GM12892 (cell line): ENCODE measurements around the gene NTSR1.

Experiments
- DNase-seq: peaks from one replicate; pipeline ENCODE4 v3.0.0; 2011; ENCODE audit not compliant: insufficient read length
- FAIRE-seq: peaks from 2 replicates; lab custom pipeline; 2011; peaks lifted over from hg19 to GRCh38; lab: Jason Lieb, UNC
- POLR2A ChIP-seq: IDR thresholded peaks from 2 replicates; pipeline ENCODE4 v1.6.1; 2011; ENCODE audit warnings: low read depth, low read length, control low read depth
- POLR2AphosphoS5 ChIP-seq: IDR thresholded peaks from 2 replicates; pipeline ENCODE4 v1.6.1; 2011; ENCODE audit warnings: low read depth, low read length, control low read depth
- TAF1 ChIP-seq: IDR thresholded peaks from 2 replicates; pipeline ENCODE4 v1.6.1; 2011; ENCODE audit warnings: low read depth, mild to moderate bottlenecking, control low read depth, low read length, borderline replicate concordance

The NTSR1 gene

DNA sequence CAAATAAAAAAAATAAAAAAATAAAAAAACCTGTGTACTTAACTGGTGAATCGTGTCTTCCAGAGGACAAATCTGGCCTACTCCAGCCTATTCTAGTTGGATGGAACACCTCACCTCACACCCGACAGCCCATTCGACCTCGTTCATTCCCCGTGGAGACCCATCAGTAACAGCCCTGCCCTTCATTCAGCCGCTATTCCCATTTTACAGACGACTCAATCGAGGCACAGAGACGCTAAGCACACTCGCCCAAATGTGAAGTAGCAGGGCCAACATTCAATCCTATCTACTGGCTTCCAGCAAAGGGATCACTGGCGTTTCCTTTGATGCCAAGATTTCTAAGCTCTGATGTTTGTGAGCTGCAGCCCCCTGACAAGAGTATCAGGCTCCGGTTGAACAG is 1.8 kb upstream of the NTSR1 start:
- FAIRE-seq, result no peak

DNA sequence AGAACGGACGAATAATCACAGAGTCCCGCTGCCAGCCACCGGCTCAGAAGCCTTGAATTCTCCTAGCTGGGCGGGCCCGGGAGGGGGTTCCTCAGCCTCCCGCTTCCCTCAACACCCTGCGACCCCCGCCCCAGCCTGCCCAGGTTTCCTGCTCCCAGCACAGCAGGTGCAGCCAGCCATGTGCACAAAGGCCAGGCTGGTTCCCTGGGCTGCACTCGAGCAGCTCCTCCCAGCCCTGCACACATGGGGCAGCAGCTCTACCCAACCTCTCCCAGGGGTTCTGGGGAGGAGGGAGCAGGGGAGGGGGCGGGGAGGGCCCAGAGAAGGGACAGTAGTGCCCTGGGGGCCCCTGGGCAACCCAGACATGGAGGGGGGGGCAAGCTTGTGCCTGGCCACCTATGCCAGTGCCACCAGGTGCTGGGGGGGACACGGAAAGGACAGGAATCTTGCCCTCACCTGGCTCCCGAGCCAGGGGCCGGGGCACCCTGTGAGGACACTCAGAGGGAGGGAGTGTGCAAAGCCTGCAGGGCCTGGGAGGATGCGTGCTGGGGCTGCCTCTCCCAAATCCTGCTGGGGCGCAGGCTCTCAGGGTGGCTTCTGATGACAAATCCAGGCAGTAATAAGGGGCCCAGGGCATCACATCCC is 1.2 kb upstream of the NTSR1 start:
- TF ChIP-seq TAF1, result no peak
- no peak for DNase-seq
- no peak for FAIRE-seq

More for the DNA sequence above, 1.8 kb upstream of the NTSR1 start:
- TF ChIP-seq POLR2AphosphoS5, result no peak
- no peak for TF ChIP-seq TAF1
- no peak for TF ChIP-seq POLR2A
- no peak for DNase-seq

DNA sequence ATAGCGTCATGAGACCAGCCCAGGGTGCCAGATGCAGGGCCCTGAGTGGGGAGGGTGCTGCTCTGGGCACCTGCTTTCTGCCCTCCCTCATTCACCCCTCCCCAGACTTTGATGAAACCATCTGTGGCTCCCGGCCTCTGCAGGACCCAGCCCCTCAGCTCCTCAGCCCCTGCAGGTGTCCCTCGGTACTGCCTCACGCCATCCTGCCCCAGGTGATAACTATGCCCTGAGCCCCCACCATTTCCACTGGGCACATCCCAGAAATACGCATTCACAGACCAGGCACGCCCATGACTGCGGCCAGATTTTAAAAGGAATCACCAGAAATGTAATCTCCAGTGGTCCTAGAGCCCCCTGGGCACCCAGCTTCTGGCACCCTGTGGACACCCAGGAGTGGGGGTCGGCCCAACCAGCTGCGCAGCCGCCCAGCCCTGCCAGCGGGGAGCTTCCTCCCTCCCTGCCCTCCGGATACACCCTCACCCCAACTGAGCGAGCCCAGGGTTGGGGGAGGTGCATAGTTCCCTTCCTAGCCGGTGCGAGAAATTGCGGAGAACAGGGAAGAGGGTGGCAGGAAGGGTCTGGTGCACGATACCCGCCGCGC is 615 bp upstream of the NTSR1 start:
- FAIRE-seq (no peak), DNase-seq (peak; percentile 57)
- TF ChIP-seq POLR2AphosphoS5, result no peak
- no peak for TF ChIP-seq TAF1
- TF ChIP-seq POLR2A, result no peak

DNA sequence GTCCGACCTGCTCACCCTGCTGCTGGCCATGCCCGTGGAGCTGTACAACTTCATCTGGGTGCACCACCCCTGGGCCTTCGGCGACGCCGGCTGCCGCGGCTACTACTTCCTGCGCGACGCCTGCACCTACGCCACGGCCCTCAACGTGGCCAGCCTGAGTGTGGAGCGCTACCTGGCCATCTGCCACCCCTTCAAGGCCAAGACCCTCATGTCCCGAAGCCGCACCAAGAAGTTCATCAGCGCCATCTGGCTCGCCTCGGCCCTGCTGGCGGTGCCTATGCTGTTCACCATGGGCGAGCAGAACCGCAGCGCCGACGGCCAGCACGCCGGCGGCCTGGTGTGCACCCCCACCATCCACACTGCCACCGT is 885 bp downstream of the NTSR1 start:
- DNase-seq (no peak), FAIRE-seq (no peak)
- TF ChIP-seq POLR2AphosphoS5, result no peak

DNA sequence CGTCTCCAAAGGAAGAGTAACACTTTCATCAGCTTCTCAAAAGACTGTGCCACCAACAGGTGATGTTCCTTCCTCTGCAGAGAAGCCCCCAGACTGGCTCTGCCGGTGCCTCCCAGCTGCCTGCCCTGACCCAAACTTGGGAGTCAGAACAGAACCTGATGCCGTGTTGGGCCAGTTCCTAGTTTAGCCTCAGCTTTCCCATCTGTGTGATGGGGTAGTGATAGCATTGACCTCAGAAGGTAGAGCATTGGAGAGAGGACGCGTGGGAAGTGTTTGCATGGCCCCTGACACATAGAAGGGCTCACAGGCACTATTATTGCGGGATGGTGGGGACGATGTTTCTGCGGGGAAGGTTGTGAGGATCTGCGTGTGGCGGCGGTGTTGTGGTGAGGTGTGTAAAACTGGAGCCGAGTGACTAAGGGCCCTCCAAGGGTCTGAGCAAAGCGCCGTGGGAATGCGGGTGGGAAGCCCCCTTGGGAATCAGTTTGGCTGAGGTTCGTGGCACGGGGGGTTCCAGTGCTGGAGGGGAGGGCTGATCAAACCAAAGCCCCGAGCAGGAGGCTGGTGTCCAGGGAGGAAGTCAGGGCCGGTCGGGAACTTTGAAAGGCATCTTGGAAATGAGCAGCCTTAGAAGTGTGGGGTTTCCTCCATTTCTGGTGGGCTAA is 1.7 kb downstream of the NTSR1 start:
- TF ChIP-seq TAF1 (no peak), POLR2A (no peak), POLR2AphosphoS5 (no peak)
- no peak for FAIRE-seq
- no peak for DNase-seq

DNA sequence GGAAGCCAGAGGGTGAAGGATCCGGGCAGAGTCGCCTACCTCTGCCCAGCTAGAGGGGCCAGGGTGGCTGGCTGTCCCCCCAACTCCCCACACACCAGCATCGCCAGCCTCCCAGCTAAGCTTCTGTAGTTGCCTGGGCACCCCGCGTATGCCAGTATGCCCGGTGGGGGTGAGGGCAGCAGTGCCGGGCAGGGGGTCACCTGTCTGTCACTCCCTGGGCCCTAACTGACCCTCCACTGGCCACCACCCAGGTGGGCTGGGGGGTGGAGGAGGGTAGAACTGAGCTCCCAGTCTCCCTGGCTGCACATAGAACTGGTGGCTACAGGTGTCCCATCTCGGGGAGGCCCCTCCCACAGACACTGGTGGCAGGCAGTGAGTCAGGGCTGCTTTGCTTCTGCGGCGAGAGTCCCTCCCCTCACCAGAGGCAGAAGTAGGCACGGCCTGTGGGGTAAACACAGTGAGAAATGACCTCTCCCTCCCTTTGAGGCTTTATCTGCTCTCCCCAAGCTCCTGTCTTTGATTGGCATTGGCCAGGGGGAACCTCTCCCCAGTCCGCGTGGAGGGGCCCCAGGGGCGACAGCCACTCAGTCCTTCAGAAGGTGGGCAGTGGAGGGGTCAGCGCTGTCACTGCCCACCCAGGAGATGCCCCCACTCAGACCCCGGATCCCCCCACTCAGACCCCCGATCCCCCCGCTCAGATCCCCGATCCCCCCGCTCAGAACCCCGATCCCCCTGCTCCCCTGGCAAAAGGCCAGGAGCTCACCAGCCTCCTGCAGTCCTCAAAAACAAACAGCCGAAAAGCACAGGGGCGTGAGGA is 2.5 kb downstream of the NTSR1 start:
- no peak for TF ChIP-seq POLR2A
- no peak for TF ChIP-seq POLR2AphosphoS5
- TF ChIP-seq TAF1, result no peak
- DNase-seq (no peak), FAIRE-seq (no peak)

DNA sequence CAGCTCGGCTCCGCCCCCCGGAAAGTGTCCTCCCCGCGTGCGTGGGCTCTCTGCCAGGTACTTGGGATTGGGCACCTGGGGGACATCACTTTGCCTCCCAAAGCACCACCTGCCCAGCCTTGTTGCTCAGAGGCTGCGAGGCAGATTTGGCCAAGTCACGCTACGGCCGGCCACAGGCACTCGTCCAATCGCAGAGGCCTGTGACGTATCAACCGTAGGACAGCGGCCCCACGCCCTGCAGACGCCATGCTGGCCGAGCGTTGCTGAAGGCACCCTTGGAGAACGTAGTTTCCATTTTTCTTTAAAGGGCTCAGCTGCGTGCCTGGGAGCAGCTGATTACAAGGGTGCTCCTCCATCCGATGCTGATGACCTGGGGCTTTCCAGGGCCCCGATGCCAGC is 3.1 kb downstream of the NTSR1 start:
- TF ChIP-seq POLR2AphosphoS5 (no peak), POLR2A (no peak), TAF1 (no peak)
- FAIRE-seq, result no peak
- no peak for DNase-seq

DNA sequence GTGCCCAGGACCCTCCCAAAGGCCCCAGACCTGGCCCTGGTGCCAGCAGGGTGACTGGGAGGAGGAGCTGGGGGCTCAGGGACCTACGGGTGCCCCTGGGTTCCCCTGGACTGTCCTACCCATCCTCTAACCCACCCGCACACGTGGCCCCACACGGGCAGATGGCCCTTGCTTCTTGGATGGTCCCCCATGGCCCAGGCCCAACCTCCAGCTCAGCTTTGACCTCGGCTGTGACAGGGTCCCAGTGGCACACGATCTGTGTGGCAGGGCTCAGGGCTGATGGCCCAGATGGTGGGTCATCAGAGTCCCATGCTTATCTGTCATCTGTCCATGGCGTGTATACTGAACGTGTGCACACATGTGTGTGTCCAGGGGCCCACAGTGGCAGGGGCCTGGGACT is 4.0 kb downstream of the NTSR1 start:
- FAIRE-seq, result no peak
- TF ChIP-seq POLR2AphosphoS5 (no peak), TAF1 (no peak), POLR2A (no peak)

DNA sequence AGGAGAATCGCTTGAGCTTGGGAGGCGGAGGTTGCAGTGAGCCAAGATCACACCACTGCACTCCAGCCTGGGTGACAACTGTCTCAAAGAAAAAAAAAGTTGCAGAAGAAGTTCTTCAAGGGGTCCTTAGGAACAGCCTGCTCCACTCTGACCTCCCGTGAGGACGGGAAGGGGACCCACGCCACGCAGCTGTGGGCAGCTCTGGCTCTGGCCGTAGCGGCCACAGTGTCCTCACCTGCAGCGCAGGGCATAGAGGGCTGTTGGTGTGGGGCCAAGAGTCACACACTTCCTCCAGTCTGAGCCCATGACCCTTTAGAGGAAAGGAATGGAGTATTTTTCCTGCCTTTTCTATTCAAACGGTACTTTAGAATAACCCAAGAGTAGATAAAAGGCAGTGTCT is 5.4 kb downstream of the NTSR1 start:
- DNase-seq, result no peak
- no peak for FAIRE-seq
- TF ChIP-seq POLR2A (no peak), POLR2AphosphoS5 (no peak), TAF1 (no peak)

More for the DNA sequence above, 4.0 kb downstream of the NTSR1 start:
- DNase-seq, result no peak

DNA sequence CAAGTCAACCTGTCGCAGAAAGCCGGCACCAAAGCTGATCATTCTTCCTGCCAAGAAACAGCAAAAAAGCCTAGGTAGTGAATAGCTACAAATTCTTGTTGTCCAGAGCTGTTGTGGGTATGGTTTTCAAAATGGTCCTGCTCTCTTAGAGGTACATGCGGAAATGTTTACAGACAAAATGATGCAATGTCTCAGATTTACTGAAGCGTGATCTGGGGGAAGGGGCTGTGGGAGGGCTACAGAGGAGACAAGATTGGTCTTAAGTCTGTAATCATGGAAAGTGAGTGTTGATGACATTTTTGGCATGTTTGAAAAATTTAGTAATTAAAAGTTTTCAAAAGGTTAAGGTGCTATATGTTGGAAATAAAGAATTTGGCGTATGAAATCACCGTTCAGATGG is 6.2 kb downstream of the NTSR1 start:
- DNase-seq, result no peak
- no peak for TF ChIP-seq POLR2AphosphoS5
- no peak for TF ChIP-seq TAF1
- no peak for TF ChIP-seq POLR2A
- FAIRE-seq, result no peak

DNA sequence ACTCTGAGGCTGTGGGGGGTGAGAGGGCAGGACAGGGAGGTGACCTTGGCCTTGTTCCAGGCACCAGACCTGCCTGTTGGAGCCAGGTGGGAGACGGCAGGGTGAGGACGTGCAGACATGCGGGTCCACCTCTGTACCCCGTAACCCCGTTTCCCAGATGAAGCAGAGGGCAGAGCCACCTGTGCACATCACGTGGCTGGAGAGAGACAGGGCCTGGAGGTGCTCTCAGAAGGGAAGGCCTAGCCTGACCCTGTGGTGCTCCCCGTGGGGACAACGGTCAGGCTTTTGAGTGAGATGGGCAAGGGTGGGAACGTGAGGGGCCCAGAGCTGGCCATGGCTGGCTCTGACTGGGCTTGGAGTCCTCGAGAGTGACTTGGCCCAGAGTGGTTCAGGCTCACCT is 6.6 kb downstream of the NTSR1 start:
- no peak for FAIRE-seq
- TF ChIP-seq TAF1 (no peak), POLR2AphosphoS5 (no peak)
- no peak for DNase-seq
